SK-N-SH (cell line): ENCODE data around the gene OTUB1. TPM values are rescaled to one million over a fixed set of nuclear protein-coding genes. Genes with fewer than 3 reads are reported as not detected.

Source experiments
- CTCF ChIA-PET: fragments of 300-600, 350-600 bp; formaldehyde crosslinking; extraction: SDS; loops from one replicate; lab custom pipeline; 2021; lab: Yijun Ruan, JAX
- POLR2A ChIA-PET: fragments of 350-600 bp; sonication (Branson Sonifier 250); formaldehyde crosslinking; extraction: SDS; loops from one replicate; lab custom pipeline; 2020; ENCODE audit warnings: antibody characterized with exemption, inconsistent platforms; lab: Yijun Ruan, JAX
- DNase-seq: peaks from one replicate; pipeline ENCODE4 v3.0.0; 2012
- H2AFZ ChIP-seq: fragments of 200-600 bp; sonication (generic); 2 replicates; pipeline ENCODE4 v1.8.1; 2016; ENCODE audit warnings: antibody characterized with exemption, mild to moderate bottlenecking, low read depth
- H3F3A ChIP-seq: fragments of 200-600 bp; sonication (generic); replicated peaks from 2 replicates; pipeline ENCODE3; 2016; ENCODE audit warnings: antibody characterized with exemption, mild to moderate bottlenecking; ENCODE audit not compliant: insufficient read depth
- H3K27ac ChIP-seq, 2 experiments: fragments of 200-500 bp in 1 of 2; fragments of 200-600 bp in 1 of 2; sonication (Bioruptor generic) in 1 of 2; sonication (generic), shearing (Covaris generic) in 1 of 2; 2 replicates each; pipeline versions ENCODE4 v1.5.1 to v1.6.1; 2014 to 2016; ENCODE audit warnings: low read depth in 2 of 2, inconsistent platforms in 1 of 2, low read length in 1 of 2, mild to moderate bottlenecking in 1 of 2, mixed read lengths in 1 of 2
- H3K27me3 ChIP-seq: fragments of 200-600 bp; sonication (generic), shearing (Covaris generic); 2 replicates; pipeline ENCODE4 v1.6.1; 2016; ENCODE audit warnings: mixed run types; ENCODE audit not compliant: insufficient read depth
- H3K36me3 ChIP-seq, 2 experiments: fragments of 200-500 bp in 1 of 2; fragments of 200-600 bp in 1 of 2; sonication (Bioruptor generic) in 1 of 2; sonication (generic) in 1 of 2; replicated peaks in 1 of 2; 2 replicates each; pipeline versions ENCODE3 to v1.5.1; 2014 to 2016; ENCODE audit warnings: low read length in 1 of 2, mild to moderate bottlenecking in 1 of 2; ENCODE audit not compliant: insufficient read depth in 2 of 2, control insufficient read depth in 1 of 2
- H3K4me1 ChIP-seq, 2 experiments: fragments of 200-500 bp in 1 of 2; fragments of 200-600 bp in 1 of 2; sonication (Bioruptor generic) in 1 of 2; sonication (generic), shearing (Covaris generic) in 1 of 2; 2 replicates each; pipeline versions ENCODE4 v1.5.1 to v1.6.1; 2014 to 2016; ENCODE audit warnings: low read depth in 1 of 2, low read length in 1 of 2, mixed run types in 1 of 2; ENCODE audit not compliant: insufficient read depth in 2 of 2, control insufficient read depth in 1 of 2
- H3K4me2 ChIP-seq: fragments of 200-600 bp; sonication (generic), shearing (Covaris generic); 2 replicates; pipeline ENCODE4 v1.6.1; 2017; ENCODE audit warnings: mixed run types
- H3K4me3 ChIP-seq, 2 experiments: fragments of 200-500 bp in 1 of 2; fragments of 200-600 bp in 1 of 2; sonication (Bioruptor generic) in 1 of 2; sonication (generic), shearing (Covaris generic) in 1 of 2; 2 replicates each; pipeline versions ENCODE4 v1.5.1 to v1.8.1; 2014 to 2016; ENCODE audit warnings: low read depth in 2 of 2, inconsistent platforms in 1 of 2, low read length in 1 of 2, mild to moderate bottlenecking in 1 of 2, mixed read lengths in 1 of 2, moderate library complexity in 1 of 2
- H3K79me2 ChIP-seq: fragments of 200-600 bp; sonication (generic); 2 replicates; pipeline ENCODE4 v1.8.1; 2017; ENCODE audit warnings: mild to moderate bottlenecking; ENCODE audit not compliant: insufficient read depth
- H3K9ac ChIP-seq: fragments of 200-600 bp; sonication (generic); 2 replicates; pipeline ENCODE4 v1.6.1; 2017; ENCODE audit warnings: mixed run types
- H3K9me2 ChIP-seq: fragments of 200-600 bp; sonication (generic); 2 replicates; pipeline ENCODE4 v1.6.1; 2017; ENCODE audit warnings: mixed run types
- H3K9me3 ChIP-seq: fragments of 200-600 bp; sonication (generic); 2 replicates; pipeline ENCODE4 v1.6.1; 2017; ENCODE audit warnings: mixed run types, mild to moderate bottlenecking, moderate library complexity
- H4K20me1 ChIP-seq: fragments of 200-600 bp; sonication (generic); 2 replicates; pipeline ENCODE4 v1.6.1; 2017; ENCODE audit warnings: mild to moderate bottlenecking, mixed run types; ENCODE audit not compliant: insufficient read depth
- CHD2 ChIP-seq: fragments of 150-350 bp; IDR thresholded peaks from 2 replicates; pipeline ENCODE4 v1.6.1; 2018; ENCODE audit warnings: low read length; ENCODE audit not compliant: partially characterized antibody
- EP300 ChIP-seq, 2 experiments: IDR thresholded peaks; 2 replicates each; pipeline versions ENCODE4 v1.4.0 to v1.6.1; 2012; ENCODE audit warnings: borderline replicate concordance in 1 of 2, low read depth in 1 of 2, low read length in 1 of 2
- GABPA ChIP-seq: IDR thresholded peaks from 2 replicates; pipeline ENCODE4 v1.4.0; 2012; ENCODE audit warnings: low read depth, mild to moderate bottlenecking
- GATA2 ChIP-seq: sonication (generic); formaldehyde crosslinking; IDR thresholded peaks from 2 replicates; pipeline ENCODE4 v1.5.0; 2020; ENCODE audit warnings: mild to moderate bottlenecking, missing genetic modification reagents
- JUND ChIP-seq: IDR thresholded peaks from 2 replicates; pipeline ENCODE4 v1.4.0; 2012
- MEF2A ChIP-seq: IDR thresholded peaks from 2 replicates; pipeline ENCODE4 v1.4.0; 2012; ENCODE audit warnings: low read depth, borderline replicate concordance
- MXI1 ChIP-seq: IDR thresholded peaks from 2 replicates; pipeline ENCODE4 v1.6.1; 2012; ENCODE audit warnings: mild to moderate bottlenecking, low read depth, low read length, improper control_type of control experiment
- NRF1 ChIP-seq: IDR thresholded peaks from 2 replicates; pipeline ENCODE4 v1.6.1; 2012; ENCODE audit warnings: low read depth, mild to moderate bottlenecking, low read length
- POLR2AphosphoS5 ChIP-seq: IDR thresholded peaks from 2 replicates; pipeline ENCODE4 v1.6.1; 2012; ENCODE audit warnings: low read depth, low read length
- RXRA ChIP-seq: IDR thresholded peaks from 2 replicates; pipeline ENCODE4 v1.4.0; 2012; ENCODE audit warnings: low read depth, mild to moderate bottlenecking, borderline replicate concordance
- SIN3A ChIP-seq: IDR thresholded peaks from 2 replicates; pipeline ENCODE4 v1.6.1; 2012; ENCODE audit warnings: low read depth, mild to moderate bottlenecking, low read length, moderate library complexity, borderline replicate concordance
- SMC3 ChIP-seq: IDR thresholded peaks from 2 replicates; pipeline ENCODE4 v1.6.1; 2012; ENCODE audit warnings: low read depth, low read length, improper control_type of control experiment
- TCF12 ChIP-seq: IDR thresholded peaks from 2 replicates; pipeline ENCODE4 v1.4.0; 2012
- TEAD4 ChIP-seq: IDR thresholded peaks from 2 replicates; pipeline ENCODE4 v1.4.0; 2012; ENCODE audit warnings: mild to moderate bottlenecking, borderline replicate concordance; ENCODE audit not compliant: insufficient read depth
- WGBS: methylation state at CpG from one replicate; pipeline ENCODE4 v1.1.6; 2017; ENCODE audit warnings: low lambda C conversion rate; 5-methylcytosine and 5-hydroxymethylcytosine counted together
- polyA plus RNA-seq, 3 experiments: library from polyadenylated mRNA; depleted of rRNA; stranded (reverse); fragments of >200 nt; gene quantifications; 2 replicates each; pipeline ENCODE4 v1.2.3, GENCODE V29; 2012
- TF ChIP-seq, protein P1 (sequence below): IDR thresholded peaks from 2 replicates; pipeline ENCODE4; 2012
- TF ChIP-seq, protein P2 (sequence below): fragments of 150-350 bp; IDR thresholded peaks from 2 replicates; pipeline ENCODE4 v1.6.1; 2017; ENCODE audit warnings: antibody characterized with exemption, low read length, low read depth, borderline replicate concordance
- TF ChIP-seq, protein P3 (sequence below): IDR thresholded peaks from 2 replicates; pipeline ENCODE4 v1.4.0; 2012; ENCODE audit warnings: low read depth, borderline replicate concordance

Gene OTUB1
- polyA plus RNA-seq, 1 of the 3 experiments (the other 2 are of a cell fraction) = 183 TPM

DNA sequence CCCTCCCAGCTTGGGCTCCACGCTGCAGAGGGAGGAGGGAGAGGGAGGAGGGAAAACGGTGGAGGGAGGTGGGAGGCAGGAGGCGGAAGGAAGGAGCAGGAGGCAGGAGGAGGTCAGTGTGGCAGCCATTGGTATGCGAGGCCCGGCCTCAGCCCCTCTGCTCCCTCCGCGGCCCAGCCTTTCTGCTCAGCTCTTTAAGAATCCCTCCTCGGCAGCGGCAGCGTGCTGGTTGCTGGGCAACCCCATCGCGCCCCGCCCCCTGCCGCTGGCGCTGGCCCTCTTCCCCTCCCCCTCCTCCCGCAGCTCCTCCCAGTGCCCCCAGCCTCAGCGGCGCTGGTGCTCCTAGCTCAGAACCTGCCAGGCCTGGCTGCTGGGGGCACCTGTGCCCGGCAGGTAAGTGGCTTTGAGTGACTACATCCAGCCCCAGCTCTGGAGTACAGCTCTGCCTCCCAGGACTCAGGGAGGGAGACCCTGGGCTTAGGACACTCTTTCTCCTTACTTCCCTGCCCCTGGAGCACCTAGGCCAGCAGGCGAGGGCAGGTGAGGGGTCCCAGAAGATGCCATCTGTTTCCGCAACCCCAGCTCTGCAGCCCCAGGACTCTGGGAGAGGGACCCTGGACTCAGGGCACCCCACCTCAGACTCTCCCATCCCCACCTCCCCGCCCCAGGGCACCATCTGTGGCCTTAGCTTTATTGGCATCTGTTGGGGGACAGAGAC lies 42.3 kb downstream of the OTUB1 start:
- H3K9me3 ChIP-seq = no peaks in the 10 kb centered on the region

DNA sequence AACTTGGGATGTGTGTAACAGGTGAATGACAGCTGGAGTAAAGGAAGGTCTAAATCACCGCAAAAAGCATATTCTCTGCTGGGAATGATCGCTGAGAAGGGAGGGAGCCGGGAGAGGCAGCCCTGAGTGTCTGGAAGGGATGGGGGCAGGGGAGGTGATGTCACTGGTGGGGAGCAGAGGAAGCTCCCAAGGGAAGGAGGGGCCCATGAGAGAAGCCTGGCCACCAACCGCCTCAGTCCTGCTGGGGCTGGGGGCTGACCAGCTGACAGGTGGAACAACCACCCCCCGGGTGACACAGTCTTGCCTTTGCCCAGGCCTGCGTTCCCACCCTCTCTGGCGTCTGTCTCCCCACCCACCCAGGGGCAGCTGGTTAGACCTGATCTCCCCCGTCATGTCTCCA lies 43.5 kb downstream of the OTUB1 start:
- no peaks in the 10 kb centered on the region for H3K9me2 ChIP-seq
- H3F3A ChIP-seq = no peaks in the 10 kb centered on the region
- H3K79me2 ChIP-seq = no peaks in the 10 kb centered on the region
- no peak for DNase-seq
- no peaks in the 10 kb centered on the region for H3K9me3 ChIP-seq
- no peaks in the 10 kb centered on the region for H3K27me3 ChIP-seq
- ChIA-PET CTCF (interaction anchor here (1.1 to 2.8 kb wide), 4 partner anchors 11 to 261 kb away, joined by 3 to 7 read pairs (median 5); partner anchors contain the start of gene ZFTA), POLR2A (no interaction called here)
- peaks cover 0 to 24% of the 10 kb centered on the region in 2 experiments; a peak in 1 of 4 replicates for H3K4me1 ChIP-seq
- H3K36me3 ChIP-seq = no peaks in the 10 kb centered on the region
- no peak overlapping the region for H3K27ac ChIP-seq
- TF ChIP-seq EP300 (IDR thresholded peaks at IDR 0.05; ENCODE audit: borderline replicate concordance in 1 of 2, low read depth in 1 of 2, low read length in 1 of 2) (no peak), GATA2 (CRISPR knock-in tag) (no peak), TCF12 (no peak), POLR2AphosphoS5 (no peak)
- TF ChIP-seq, protein P1, sequence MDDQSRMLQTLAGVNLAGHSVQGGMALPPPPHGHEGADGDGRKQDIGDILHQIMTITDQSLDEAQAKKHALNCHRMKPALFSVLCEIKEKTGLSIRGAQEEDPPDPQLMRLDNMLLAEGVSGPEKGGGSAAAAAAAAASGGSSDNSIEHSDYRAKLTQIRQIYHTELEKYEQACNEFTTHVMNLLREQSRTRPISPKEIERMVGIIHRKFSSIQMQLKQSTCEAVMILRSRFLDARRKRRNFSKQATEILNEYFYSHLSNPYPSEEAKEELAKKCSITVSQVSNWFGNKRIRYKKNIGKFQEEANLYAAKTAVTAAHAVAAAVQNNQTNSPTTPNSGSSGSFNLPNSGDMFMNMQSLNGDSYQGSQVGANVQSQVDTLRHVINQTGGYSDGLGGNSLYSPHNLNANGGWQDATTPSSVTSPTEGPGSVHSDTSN = no peak
- TF ChIP-seq, protein P2, sequence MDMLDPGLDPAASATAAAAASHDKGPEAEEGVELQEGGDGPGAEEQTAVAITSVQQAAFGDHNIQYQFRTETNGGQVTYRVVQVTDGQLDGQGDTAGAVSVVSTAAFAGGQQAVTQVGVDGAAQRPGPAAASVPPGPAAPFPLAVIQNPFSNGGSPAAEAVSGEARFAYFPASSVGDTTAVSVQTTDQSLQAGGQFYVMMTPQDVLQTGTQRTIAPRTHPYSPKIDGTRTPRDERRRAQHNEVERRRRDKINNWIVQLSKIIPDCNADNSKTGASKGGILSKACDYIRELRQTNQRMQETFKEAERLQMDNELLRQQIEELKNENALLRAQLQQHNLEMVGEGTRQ = no peak
- H3K9ac ChIP-seq = no peak overlapping the region
- WGBS = 92% methylated on average over 5 of the region's 8 CpGs
- no peak overlapping the region for H2AFZ ChIP-seq
- no peak overlapping the region for H3K4me2 ChIP-seq
- no peak overlapping the region for H3K4me3 ChIP-seq
- H4K20me1 ChIP-seq = no peaks in the 10 kb centered on the region

More for the DNA sequence above, 42.3 kb downstream of the OTUB1 start:
- CTCF ChIA-PET = interaction anchor here (0.7 to 2.8 kb wide), 5 partner anchors 12 to 124 kb away, joined by 3 to 6 read pairs (median 3); no protein-coding TSS in a partner anchor
- peaks cover 0 to 20% of the 10 kb centered on the region in 2 experiments; a peak in 1 of 4 replicates for H3K4me1 ChIP-seq
- H3F3A ChIP-seq = no peaks in the 10 kb centered on the region
- DNase-seq = peak; percentile 81
- H3K4me2 ChIP-seq = no peak overlapping the region
- no peaks in the 10 kb centered on the region for H3K27me3 ChIP-seq
- no peaks in the 10 kb centered on the region for H4K20me1 ChIP-seq
- TF ChIP-seq EP300 (IDR thresholded peaks at IDR 0.05; ENCODE audit: borderline replicate concordance in 1 of 2, low read depth in 1 of 2, low read length in 1 of 2) (no peak), TCF12 (no peak), TEAD4 (no peak), SMC3 (no peak), MEF2A (no peak), GATA2 (CRISPR knock-in tag) (no peak), CHD2 (no peak), NRF1 (no peak), SIN3A (no peak), MXI1 (no peak), JUND (no peak), GABPA (no peak), RXRA (no peak)
- TF ChIP-seq, protein P3, sequence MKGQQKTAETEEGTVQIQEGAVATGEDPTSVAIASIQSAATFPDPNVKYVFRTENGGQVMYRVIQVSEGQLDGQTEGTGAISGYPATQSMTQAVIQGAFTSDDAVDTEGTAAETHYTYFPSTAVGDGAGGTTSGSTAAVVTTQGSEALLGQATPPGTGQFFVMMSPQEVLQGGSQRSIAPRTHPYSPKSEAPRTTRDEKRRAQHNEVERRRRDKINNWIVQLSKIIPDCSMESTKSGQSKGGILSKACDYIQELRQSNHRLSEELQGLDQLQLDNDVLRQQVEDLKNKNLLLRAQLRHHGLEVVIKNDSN = no peak
- TF ChIP-seq, protein P2 = no peak
- TF ChIP-seq, all 33 proteins: peak for 0
- Histone ChIP-seq H3K9me2 (no peaks in the 10 kb centered on the region), H3K79me2 (no peaks in the 10 kb centered on the region), H3K9ac (no peak overlapping the region), H3K27ac (no peak overlapping the region), H3K4me3 (no peak overlapping the region; a peak in 1 of 4 replicates), H3K36me3 (no peaks in the 10 kb centered on the region), H2AFZ (no peak overlapping the region)
- POLR2A ChIA-PET = interaction anchor here (1.1 kb wide), 1 partner anchor 11 kb away, joined by 3 read pairs; no protein-coding TSS in a partner anchor
- 55% methylated on average over 11 of the region's 22 CpGs for WGBS
